K562 (cell line): ENCODE data around the gene MAML3. TPM values are rescaled to one million over a fixed set of nuclear protein-coding genes. Genes with fewer than 3 reads are reported as not detected.

Experiments used
- ATAC-seq: fragments of 200-7000 bp; cut with Tn5 transposase; 3 replicates; pipeline ENCODE4 v1.9.1; 2020; ENCODE audit warnings: moderate library complexity
- BruUV-seq: library from RNA; stranded (reverse); fragments of 400-500 nt; replicated peaks from 2 replicates; lab custom pipeline; 2021; lab: Mats Ljungman, UMichigan
- CTCF ChIA-PET: fragments of 300-600 bp; formaldehyde crosslinking; extraction: SDS; loops from one replicate; lab custom pipeline; 2021; ENCODE audit warnings: low intra/inter-chr PET ratio; lab: Yijun Ruan, JAX
- POLR2A ChIA-PET: fragments of 300-600, 350-650 bp; sonication (Branson Sonifier 250); formaldehyde crosslinking; extraction: SDS; loops from one replicate; lab custom pipeline; 2021; ENCODE audit warnings: antibody characterized with exemption, inconsistent platforms; lab: Yijun Ruan, JAX
- DNase-seq, 4 experiments: peaks; one replicate each; pipeline versions ENCODE4 v3.0.0 to v3.0.0-alpha.2; 2011 to 2018; ENCODE audit warnings: low spot score in 3 of 4, mixed read lengths in 3 of 4; ENCODE audit errors: extremely low read depth in 1 of 4
- FAIRE-seq: peaks from 2 replicates; lab custom pipeline; 2011; peaks lifted over from hg19 to GRCh38; lab: Jason Lieb, UNC
- H2AFZ ChIP-seq: 2 replicates; pipeline ENCODE4 v1.6.0; 2011; ENCODE audit warnings: low read depth, low read length, control low read depth, inconsistent platforms
- H3K27ac ChIP-seq: fragments of 200-600 bp; 3 replicates; pipeline ENCODE4 v1.8.0; 2011; ENCODE audit warnings: low read depth, mild to moderate bottlenecking, control low read depth, inconsistent platforms, low read length, moderate library complexity, mixed read lengths; ENCODE audit errors: extremely low read depth
- H3K27me3 ChIP-seq, 2 experiments: fragments of 300-600 bp in 1 of 2; 2 replicates in 1 of 2; 3 replicates in 1 of 2; pipeline versions ENCODE4 v1.6.0 to v1.8.0; 2011; ENCODE audit warnings: inconsistent platforms in 2 of 2, low read length in 2 of 2, mild to moderate bottlenecking in 1 of 2, mixed read lengths in 1 of 2, moderate library complexity in 1 of 2; ENCODE audit not compliant: control insufficient read depth in 2 of 2, insufficient read depth in 2 of 2
- H3K36me3 ChIP-seq: fragments of 300-600 bp; 3 replicates; pipeline ENCODE4 v1.8.0; 2011; ENCODE audit warnings: mild to moderate bottlenecking, low read length, inconsistent platforms; ENCODE audit not compliant: control insufficient read depth, insufficient read depth
- H3K4me1 ChIP-seq, 2 experiments: fragments of 200-600 bp in 1 of 2; replicated peaks in 1 of 2; 2 replicates in 1 of 2; 3 replicates in 1 of 2; pipeline versions ENCODE4 v1.5.1 to v1.8.0; 2011; ENCODE audit warnings: inconsistent platforms in 2 of 2, low read length in 2 of 2, mild to moderate bottlenecking in 1 of 2, mixed read lengths in 1 of 2, moderate library complexity in 1 of 2; ENCODE audit not compliant: control insufficient read depth in 2 of 2, insufficient read depth in 2 of 2
- H3K4me2 ChIP-seq: 2 replicates; pipeline ENCODE4 v1.6.1; 2011; ENCODE audit warnings: low read length, control low read depth, inconsistent platforms, mixed read lengths; ENCODE audit not compliant: insufficient read depth
- H3K4me3 ChIP-seq: fragments of 200-600 bp; sonication (generic), shearing (Covaris generic); 2 replicates; pipeline ENCODE4 v1.5.1; 2016; ENCODE audit warnings: control low read depth, inconsistent platforms
- H3K79me2 ChIP-seq: fragments of 200-600 bp; 3 replicates; pipeline ENCODE4 v1.8.0; 2011; ENCODE audit warnings: low read length, inconsistent platforms; ENCODE audit not compliant: control insufficient read depth, insufficient read depth
- H3K9ac ChIP-seq, 2 experiments: 2 replicates each; pipeline versions ENCODE4 v1.6.0 to v1.6.1; 2011; ENCODE audit warnings: low read depth in 2 of 2, low read length in 2 of 2, control low read depth in 1 of 2, inconsistent platforms in 1 of 2, mild to moderate bottlenecking in 1 of 2, mixed read lengths in 1 of 2; ENCODE audit not compliant: insufficient read depth in 1 of 2
- H3K9me1 ChIP-seq: one replicate; pipeline ENCODE4 v1.6.0; 2011; ENCODE audit warnings: inconsistent platforms, mild to moderate bottlenecking, low read length, moderate library complexity; ENCODE audit not compliant: control insufficient read depth, insufficient read depth
- H3K9me3 ChIP-seq: replicated peaks from 2 replicates; pipeline ENCODE4 v1.5.1; 2011; ENCODE audit warnings: low read depth, low read length, inconsistent platforms; ENCODE audit not compliant: control insufficient read depth, insufficient read depth
- H4K20me1 ChIP-seq: replicated peaks from 2 replicates; pipeline ENCODE4 v1.6.1; 2011; ENCODE audit warnings: low read length, inconsistent platforms, mixed read lengths; ENCODE audit not compliant: control insufficient read depth, insufficient read depth
- DMBX1 ChIP-seq: fragments of 250-450 bp; sonication (Bioruptor Pico); IDR thresholded peaks from 2 replicates; pipeline ENCODE4 v1.8.0; 2022; ENCODE audit warnings: inconsistent platforms, mild to moderate bottlenecking, moderate library complexity, borderline replicate concordance
- FOS ChIP-seq: IDR thresholded peaks from 3 replicates; pipeline ENCODE4 v1.6.1; 2011; ENCODE audit not compliant: insufficient read length; ENCODE audit errors: extremely low read depth
- PML ChIP-seq: IDR thresholded peaks from 2 replicates; pipeline ENCODE4 v1.6.1; 2012; ENCODE audit warnings: low read length, inconsistent platforms
- PTTG1 ChIP-seq: fragments of 450-650 bp; IDR thresholded peaks from 2 replicates; pipeline ENCODE4 v1.6.1; 2016; ENCODE audit warnings: low read depth, mild to moderate bottlenecking, missing genetic modification characterization, missing compliant biosample characterization
- SIN3B ChIP-seq: fragments of 450-650 bp; IDR thresholded peaks from 2 replicates; pipeline ENCODE4 v1.6.1; 2017; ENCODE audit warnings: low read depth, mild to moderate bottlenecking, moderate library complexity
- SMAD3 ChIP-seq: fragments of 450-650 bp; formaldehyde crosslinking; conservative IDR thresholded peaks from 2 replicates; pipeline ENCODE4 v1.4.0; 2020; ENCODE audit warnings: mild to moderate bottlenecking
- SNIP1 ChIP-seq: fragments of 450-650 bp; IDR thresholded peaks from 2 replicates; pipeline ENCODE4 v1.7.1; 2017; ENCODE audit warnings: low read depth, mild to moderate bottlenecking
- SRF ChIP-seq, 2 experiments: fragments of 250-450, 450-650 bp in 1 of 2; sonication (Bioruptor Pico) in 1 of 2; sonication (generic) in 1 of 2; formaldehyde crosslinking; IDR thresholded peaks; 2 replicates each; pipeline versions ENCODE4 v1.5.0 to v1.5.1; 2020 to 2022; ENCODE audit warnings: mild to moderate bottlenecking in 1 of 2, missing genetic modification reagents in 1 of 2
- TGIF2 ChIP-seq: sonication (generic); formaldehyde crosslinking; IDR thresholded peaks from 2 replicates; pipeline ENCODE4 v1.8.1; 2022; ENCODE audit warnings: mild to moderate bottlenecking, missing genetic modification reagents, moderate library complexity
- ZFP36 ChIP-seq: fragments of 150-350 bp; IDR thresholded peaks from 2 replicates; pipeline ENCODE4 v1.6.1; 2018; ENCODE audit warnings: low read length, low read depth; ENCODE audit not compliant: partially characterized antibody
- ZNF561 ChIP-seq: fragments of 450-650 bp; formaldehyde crosslinking; conservative IDR thresholded peaks from 2 replicates; pipeline ENCODE4 v1.4.0; 2020; ENCODE audit warnings: mild to moderate bottlenecking, moderate library complexity
- ZNF778 ChIP-seq: fragments of 450-650 bp; formaldehyde crosslinking; IDR thresholded peaks from 2 replicates; pipeline ENCODE4 v1.4.0; 2020; ENCODE audit warnings: mild to moderate bottlenecking, moderate library complexity
- WGBS: fragments of 100-300 bp; shearing (Covaris generic); methylation state at CpG from one replicate; pipeline ENCODE4 v1.1.6; 2016; ENCODE audit warnings: low coverage, mixed read lengths; ENCODE audit not compliant: insufficient coverage; ENCODE audit errors: missing lambda C conversion rate; 5-methylcytosine and 5-hydroxymethylcytosine counted together
- in situ Hi-C: fragments of 300-500 bp; cut with MboI; formaldehyde crosslinking; loops from 4 replicates; pipeline ENCODE4 v1.15.0; 2018; ENCODE audit warnings: inconsistent platforms, mixed read lengths
- intact Hi-C: fragments of 100-400 bp; cut with micrococcal nuclease; formaldehyde crosslinking; loops from 2 replicates; pipeline ENCODE4 v1.14.2; 2022
- polyA plus RNA-seq, 8 experiments: library from polyadenylated mRNA; depleted of rRNA in 4 of 8; stranded (reverse) in 5 of 8; unstranded in 3 of 8; fragments of >200 nt; fragmentation: Nextera tagmentation in 2 of 8; fragmentation: Illumina TruSeq in 1 of 8; extraction: Ambion mirVana in 2 of 8; extraction: Trizol in 1 of 8; gene quantifications; 2 replicates each; pipeline versions ENCODE4 v1.2.1 to v1.2.3, GENCODE V29; 2011 to 2014; ENCODE audit warnings: inconsistent platforms in 1 of 8, missing spikeins in 1 of 8
- total RNA-seq, 7 experiments: library from RNA; depleted of rRNA in 6 of 7; stranded (reverse); fragments of >200 nt in 6 of 7; fragmentation: Illumina TruSeq in 2 of 7; extraction: Trizol in 2 of 7; gene quantifications; 2 replicates each; pipeline versions ENCODE4 v1.2.1 to v1.2.3, GENCODE V29; 2011 to 2021; ENCODE audit warnings: low replicate concordance in 1 of 7
- TF ChIP-seq, protein P1 (sequence below): sonication (generic); formaldehyde crosslinking; IDR thresholded peaks from 2 replicates; pipeline ENCODE4 v1.8.0; 2022; ENCODE audit warnings: mild to moderate bottlenecking, missing genetic modification reagents
- TF ChIP-seq, protein P2 (sequence below): fragments of 450-650 bp; IDR thresholded peaks from 2 replicates; pipeline ENCODE4 v1.7.1; 2018; ENCODE audit warnings: mild to moderate bottlenecking, low read depth; ENCODE audit not compliant: partially characterized antibody
- TF ChIP-seq, protein P3 (sequence below): fragments of 200-800 bp; sonication (Bioruptor generic); IDR thresholded peaks from 2 replicates; pipeline ENCODE4 v1.6.1; 2017; ENCODE audit warnings: missing genetic modification characterization, missing compliant biosample characterization
- TF ChIP-seq, protein P4 (sequence below): fragments of 250-450 bp; sonication (Bioruptor Pico); IDR thresholded peaks from 2 replicates; pipeline ENCODE4 v1.8.0; 2021; ENCODE audit warnings: moderate library complexity, mild to moderate bottlenecking, inconsistent platforms

Gene MAML3
- total and polyA plus RNA-seq, 9 of the 15 experiments (the other 6 are each of a cell fraction or from before 2014, with no cell fraction given) = 0.01 to 0.55 (median 0.25) TPM

DNA sequence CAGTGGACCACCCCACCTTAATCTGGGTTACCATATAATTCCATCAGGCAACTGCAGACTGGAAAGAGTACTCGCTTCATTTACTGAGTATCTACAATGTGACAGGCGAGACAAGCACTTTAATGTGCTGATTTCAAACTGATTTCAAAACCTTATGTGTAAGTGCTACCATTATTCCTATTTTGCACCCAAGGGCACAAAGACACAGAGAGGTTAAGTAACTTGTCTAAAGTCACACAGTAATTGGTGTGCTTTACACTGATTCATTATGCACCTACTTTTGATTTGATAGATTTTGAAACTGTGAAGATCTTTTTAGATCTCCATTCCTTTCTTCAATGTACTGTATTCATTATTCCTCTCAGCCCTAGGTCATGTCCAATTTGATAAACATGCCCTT is 296.0 kb downstream of the MAML3 start:
- H2AFZ ChIP-seq = no peak overlapping the region
- no peaks in the 10 kb centered on the region for H3K9me3 ChIP-seq
- in situ Hi-C loops (no loop called here), intact Hi-C loops (no loop called here)
- no peaks in the 10 kb centered on the region for H3K9me1 ChIP-seq
- no peak overlapping the region for H3K9ac ChIP-seq
- H3K4me2 ChIP-seq = no peak overlapping the region
- peaks cover 0 to 4% of the 10 kb centered on the region in 2 experiments; a peak in 2 of 5 replicates for H3K4me1 ChIP-seq
- ATAC-seq = no peak
- no peak overlapping the region for H3K27ac ChIP-seq
- WGBS = 0% methylated on average over 2 of the region's 2 CpGs
- peaks cover 5 to 26% of the 10 kb centered on the region in 2 experiments for H3K27me3 ChIP-seq
- no peak for FAIRE-seq
- no peaks in the 10 kb centered on the region for H3K36me3 ChIP-seq
- H4K20me1 ChIP-seq = 0 out of 2 replicates have a peak, but pooled peaks cover 3% of the 10 kb centered on the region
- no peaks in the 10 kb centered on the region for H3K79me2 ChIP-seq
- CTCF ChIA-PET = no interaction called here
- BruUV-seq = no TSS peak
- POLR2A ChIA-PET = no interaction called here
- DNase-seq = no peak
- no peak overlapping the region for H3K4me3 ChIP-seq
- TF ChIP-seq, protein P1, sequence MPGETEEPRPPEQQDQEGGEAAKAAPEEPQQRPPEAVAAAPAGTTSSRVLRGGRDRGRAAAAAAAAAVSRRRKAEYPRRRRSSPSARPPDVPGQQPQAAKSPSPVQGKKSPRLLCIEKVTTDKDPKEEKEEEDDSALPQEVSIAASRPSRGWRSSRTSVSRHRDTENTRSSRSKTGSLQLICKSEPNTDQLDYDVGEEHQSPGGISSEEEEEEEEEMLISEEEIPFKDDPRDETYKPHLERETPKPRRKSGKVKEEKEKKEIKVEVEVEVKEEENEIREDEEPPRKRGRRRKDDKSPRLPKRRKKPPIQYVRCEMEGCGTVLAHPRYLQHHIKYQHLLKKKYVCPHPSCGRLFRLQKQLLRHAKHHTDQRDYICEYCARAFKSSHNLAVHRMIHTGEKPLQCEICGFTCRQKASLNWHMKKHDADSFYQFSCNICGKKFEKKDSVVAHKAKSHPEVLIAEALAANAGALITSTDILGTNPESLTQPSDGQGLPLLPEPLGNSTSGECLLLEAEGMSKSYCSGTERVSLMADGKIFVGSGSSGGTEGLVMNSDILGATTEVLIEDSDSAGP (CRISPR knock-in tag) = no peak
- TF ChIP-seq, protein P2, sequence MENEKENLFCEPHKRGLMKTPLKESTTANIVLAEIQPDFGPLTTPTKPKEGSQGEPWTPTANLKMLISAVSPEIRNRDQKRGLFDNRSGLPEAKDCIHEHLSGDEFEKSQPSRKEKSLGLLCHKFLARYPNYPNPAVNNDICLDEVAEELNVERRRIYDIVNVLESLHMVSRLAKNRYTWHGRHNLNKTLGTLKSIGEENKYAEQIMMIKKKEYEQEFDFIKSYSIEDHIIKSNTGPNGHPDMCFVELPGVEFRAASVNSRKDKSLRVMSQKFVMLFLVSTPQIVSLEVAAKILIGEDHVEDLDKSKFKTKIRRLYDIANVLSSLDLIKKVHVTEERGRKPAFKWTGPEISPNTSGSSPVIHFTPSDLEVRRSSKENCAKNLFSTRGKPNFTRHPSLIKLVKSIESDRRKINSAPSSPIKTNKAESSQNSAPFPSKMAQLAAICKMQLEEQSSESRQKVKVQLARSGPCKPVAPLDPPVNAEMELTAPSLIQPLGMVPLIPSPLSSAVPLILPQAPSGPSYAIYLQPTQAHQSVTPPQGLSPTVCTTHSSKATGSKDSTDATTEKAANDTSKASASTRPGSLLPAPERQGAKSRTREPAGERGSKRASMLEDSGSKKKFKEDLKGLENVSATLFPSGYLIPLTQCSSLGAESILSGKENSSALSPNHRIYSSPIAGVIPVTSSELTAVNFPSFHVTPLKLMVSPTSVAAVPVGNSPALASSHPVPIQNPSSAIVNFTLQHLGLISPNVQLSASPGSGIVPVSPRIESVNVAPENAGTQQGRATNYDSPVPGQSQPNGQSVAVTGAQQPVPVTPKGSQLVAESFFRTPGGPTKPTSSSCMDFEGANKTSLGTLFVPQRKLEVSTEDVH = no peak
- no peak for TF ChIP-seq DMBX1 (CRISPR knock-in tag)
- no peak for TF ChIP-seq FOS
- TF ChIP-seq SRF (CRISPR knock-in tag; IDR thresholded peaks at IDR 0.05) = no peak
- TF ChIP-seq PML = no peak
- no peak for TF ChIP-seq SMAD3 (CRISPR knock-in tag)
- no peak for TF ChIP-seq ZNF778 (CRISPR knock-in tag)
- TF ChIP-seq, protein P3, sequence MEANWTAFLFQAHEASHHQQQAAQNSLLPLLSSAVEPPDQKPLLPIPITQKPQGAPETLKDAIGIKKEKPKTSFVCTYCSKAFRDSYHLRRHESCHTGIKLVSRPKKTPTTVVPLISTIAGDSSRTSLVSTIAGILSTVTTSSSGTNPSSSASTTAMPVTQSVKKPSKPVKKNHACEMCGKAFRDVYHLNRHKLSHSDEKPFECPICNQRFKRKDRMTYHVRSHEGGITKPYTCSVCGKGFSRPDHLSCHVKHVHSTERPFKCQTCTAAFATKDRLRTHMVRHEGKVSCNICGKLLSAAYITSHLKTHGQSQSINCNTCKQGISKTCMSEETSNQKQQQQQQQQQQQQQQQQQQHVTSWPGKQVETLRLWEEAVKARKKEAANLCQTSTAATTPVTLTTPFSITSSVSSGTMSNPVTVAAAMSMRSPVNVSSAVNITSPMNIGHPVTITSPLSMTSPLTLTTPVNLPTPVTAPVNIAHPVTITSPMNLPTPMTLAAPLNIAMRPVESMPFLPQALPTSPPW = no peak
- no peak for TF ChIP-seq PTTG1 (tag)
- TF ChIP-seq ZNF561 = no peak
- TF ChIP-seq, protein P4, sequence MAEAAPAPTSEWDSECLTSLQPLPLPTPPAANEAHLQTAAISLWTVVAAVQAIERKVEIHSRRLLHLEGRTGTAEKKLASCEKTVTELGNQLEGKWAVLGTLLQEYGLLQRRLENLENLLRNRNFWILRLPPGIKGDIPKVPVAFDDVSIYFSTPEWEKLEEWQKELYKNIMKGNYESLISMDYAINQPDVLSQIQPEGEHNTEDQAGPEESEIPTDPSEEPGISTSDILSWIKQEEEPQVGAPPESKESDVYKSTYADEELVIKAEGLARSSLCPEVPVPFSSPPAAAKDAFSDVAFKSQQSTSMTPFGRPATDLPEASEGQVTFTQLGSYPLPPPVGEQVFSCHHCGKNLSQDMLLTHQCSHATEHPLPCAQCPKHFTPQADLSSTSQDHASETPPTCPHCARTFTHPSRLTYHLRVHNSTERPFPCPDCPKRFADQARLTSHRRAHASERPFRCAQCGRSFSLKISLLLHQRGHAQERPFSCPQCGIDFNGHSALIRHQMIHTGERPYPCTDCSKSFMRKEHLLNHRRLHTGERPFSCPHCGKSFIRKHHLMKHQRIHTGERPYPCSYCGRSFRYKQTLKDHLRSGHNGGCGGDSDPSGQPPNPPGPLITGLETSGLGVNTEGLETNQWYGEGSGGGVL (CRISPR knock-in tag) = no peak
- TF ChIP-seq SIN3B = no peak
- no peak for TF ChIP-seq SNIP1
- TF ChIP-seq ZFP36 = peak; percentile 64
- no peak for TF ChIP-seq TGIF2 (CRISPR knock-in tag)
